ENCODE measurements around the gene MYO10. TPM values are rescaled to one million over a fixed set of nuclear protein-coding genes. Genes with fewer than 3 reads are reported as not detected.

The MYO10 gene
- total RNA-seq, 2 donors from 2014 or later = 40.0 to 89.2 TPM

- Mint-ChIP-seq H3K27me3 (ENCODE audit: insufficient read depth) (no peaks in the 10 kb centered on the region), H3K4me3 (no peak overlapping the region), H3K9me3 (no peaks in the 10 kb centered on the region), H3K27ac (no peak overlapping the region), H3K4me1 (peaks cover 26% of the 10 kb centered on the region), H3K36me3 (ENCODE audit: low read depth) (peaks cover 8% of the 10 kb centered on the region)
- Histone ChIP-seq H3K27me3 (ENCODE audit: control insufficient read depth, insufficient read depth, low read length, poor library complexity, severe bottlenecking) (no peaks in the 10 kb centered on the region), H3K9me3 (ENCODE audit: control insufficient read depth, low read length) (no peaks in the 10 kb centered on the region), H3K9ac (ENCODE audit: extremely low read depth, low read length, poor library complexity, severe bottlenecking) (no peak overlapping the region), H3K36me3 (ENCODE audit: control insufficient read depth, insufficient read depth, low read length) (no peaks in the 10 kb centered on the region), H3K4me1 (ENCODE audit: control insufficient read depth, insufficient read depth, low read length) (no peaks in the 10 kb centered on the region), H3K27ac (ENCODE audit: low read depth, low read length) (no peak overlapping the region), H3K4me3 (ENCODE audit: low read length) (no peak overlapping the region)
- peak; percentile 15 for TF ChIP-seq CTCF (conservative IDR thresholded peaks at IDR 0.05)
- 95 to 96% methylated on average over 8 to 9 of the region's 9 CpGs for WGBS, 2 experiments (ENCODE audit: insufficient coverage in 1 of 2, insufficient read length in 1 of 2)
- no peak for DNase-seq
Measured at GRCh38 chr5:16803831-16804230, 132.3 kb downstream of the MYO10 start.

- no peak overlapping the region for H3K9ac ChIP-seq (ENCODE audit: extremely low read depth, low read length, poor library complexity, severe bottlenecking)
- H3K4me3 ChIP-seq (ENCODE audit: low read length) = no peak overlapping the region
- H3K27ac ChIP-seq (ENCODE audit: low read depth, low read length) = no peak overlapping the region
- H3K27me3 Mint-ChIP-seq (ENCODE audit: insufficient read depth) = no peaks in the 10 kb centered on the region
- H3K4me1 Mint-ChIP-seq = peaks cover 18% of the 10 kb centered on the region
- WGBS, 2 experiments (ENCODE audit: insufficient coverage in 1 of 2, insufficient read length in 1 of 2) = 93 to 96% methylated on average over 5 to 10 of the region's 10 CpGs
- H3K9me3 ChIP-seq (ENCODE audit: control insufficient read depth, low read length) = no peaks in the 10 kb centered on the region
- peaks cover 19% of the 10 kb centered on the region for H3K36me3 Mint-ChIP-seq (ENCODE audit: low read depth)
- no peaks in the 10 kb centered on the region for H3K4me1 ChIP-seq (ENCODE audit: control insufficient read depth, insufficient read depth, low read length)
- H3K4me3 Mint-ChIP-seq = no peak overlapping the region
- no peak overlapping the region for H3K27ac Mint-ChIP-seq
- no peaks in the 10 kb centered on the region for H3K27me3 ChIP-seq (ENCODE audit: control insufficient read depth, insufficient read depth, low read length, poor library complexity, severe bottlenecking)
- DNase-seq = no peak
- H3K9me3 Mint-ChIP-seq = peaks cover 2% of the 10 kb centered on the region
- peaks cover 13% of the 10 kb centered on the region for H3K36me3 ChIP-seq (ENCODE audit: control insufficient read depth, insufficient read depth, low read length)
- TF ChIP-seq CTCF (conservative IDR thresholded peaks at IDR 0.05) = no peak
Measured at GRCh38 chr5:16800477-16800876, 135.6 kb downstream of the MYO10 start.

GRCh38 chr5:16799796-16800195, 136.3 kb downstream of the MYO10 start:
- Mint-ChIP-seq H3K27ac (no peak overlapping the region), H3K36me3 (ENCODE audit: low read depth) (peaks cover 19% of the 10 kb centered on the region), H3K4me1 (peaks cover 16% of the 10 kb centered on the region), H3K9me3 (peaks cover 2% of the 10 kb centered on the region), H3K27me3 (ENCODE audit: insufficient read depth) (no peaks in the 10 kb centered on the region), H3K4me3 (no peak overlapping the region)
- Histone ChIP-seq H3K27me3 (ENCODE audit: control insufficient read depth, insufficient read depth, low read length, poor library complexity, severe bottlenecking) (no peaks in the 10 kb centered on the region), H3K9me3 (ENCODE audit: control insufficient read depth, low read length) (no peaks in the 10 kb centered on the region), H3K4me1 (ENCODE audit: control insufficient read depth, insufficient read depth, low read length) (no peaks in the 10 kb centered on the region), H3K4me3 (ENCODE audit: low read length) (no peak overlapping the region), H3K36me3 (ENCODE audit: control insufficient read depth, insufficient read depth, low read length) (peaks cover 13% of the 10 kb centered on the region), H3K9ac (ENCODE audit: extremely low read depth, low read length, poor library complexity, severe bottlenecking) (no peak overlapping the region), H3K27ac (ENCODE audit: low read depth, low read length) (no peak overlapping the region)
- TF ChIP-seq CTCF (conservative IDR thresholded peaks at IDR 0.05) = no peak
- no peak for DNase-seq
- 92 to 93% methylated on average over 5 to 8 of the region's 8 CpGs for WGBS, 2 experiments (ENCODE audit: insufficient coverage in 1 of 2, insufficient read length in 1 of 2)

Measured in endodermal cell (in vitro differentiated cells).